HUDEP-2 (cell line): ENCODE results near the gene SMYD3.

Experiments
- DNase-seq, 76 experiments: peaks; one replicate each; lab custom pipeline; 2025; ENCODE audit not compliant: unreplicated experiment in 76 of 76; lab: John Stamatoyannopoulos, UW

SMYD3 gene

GRCh38 chr1:245869847-245870246 is 637.2 kb downstream of the SMYD3 start:
- DNase-seq, result no peak

- DNase-seq, result no peak
Observed at GRCh38 chr1:245867738-245868137, 639.3 kb downstream of the SMYD3 start.

- no peak for DNase-seq
Observed at GRCh38 chr1:245864872-245865271, 642.2 kb downstream of the SMYD3 start.

GRCh38 chr1:245863566-245864184 is 643.4 kb downstream of the SMYD3 start:
- DNase-seq, result no peak

GRCh38 chr1:245862812-245863540 is 644.1 kb downstream of the SMYD3 start:
- DNase-seq, result no peak

GRCh38 chr1:245860657-245861544 is 646.2 kb downstream of the SMYD3 start:
- DNase-seq, result no peak

GRCh38 chr1:245859493-245860114 is 647.5 kb downstream of the SMYD3 start:
- peak in 3 of 76 experiments; percentile 2 to 13 (median 5) for DNase-seq

GRCh38 chr1:245858722-245859492 is 648.2 kb downstream of the SMYD3 start:
- DNase-seq, result peak in 2 of 76 experiments; percentile 3 to 7

GRCh38 chr1:245858022-245858721 is 648.9 kb downstream of the SMYD3 start:
- no peak for DNase-seq

GRCh38 chr1:245856944-245857531 is 650.0 kb downstream of the SMYD3 start:
- no peak for DNase-seq

GRCh38 chr1:245855846-245856730 is 651.0 kb downstream of the SMYD3 start:
- DNase-seq, result no peak

GRCh38 chr1:245853291-245853690 is 653.8 kb downstream of the SMYD3 start:
- DNase-seq, result no peak

GRCh38 chr1:245843101-245843500 is 664.0 kb downstream of the SMYD3 start:
- DNase-seq, result no peak

- DNase-seq, result no peak
Observed at GRCh38 chr1:245842106-245842505, 665.0 kb downstream of the SMYD3 start.

GRCh38 chr1:245840971-245841370 is 666.1 kb downstream of the SMYD3 start:
- DNase-seq, result no peak

GRCh38 chr1:245837718-245838117 is 669.4 kb downstream of the SMYD3 start:
- DNase-seq, result no peak

- DNase-seq, result no peak
Observed at GRCh38 chr1:245835386-245835785, 671.7 kb downstream of the SMYD3 start.

GRCh38 chr1:245834002-245834401 is 673.1 kb downstream of the SMYD3 start:
- no peak for DNase-seq
